HEK293 (cell line): ENCODE data around the gene STK32A.
"Not testable (repeated sequence)": the region's sequence is repeated elsewhere in the genome, so short reads cannot be mapped to it uniquely, and the experiment has no call there.

Experiments
- CTCF ChIA-PET: fragments of 350-600 bp; formaldehyde crosslinking; extraction: SDS; loops from one replicate; lab custom pipeline; 2021; ENCODE audit warnings: antibody characterized with exemption; lab: Yijun Ruan, JAX
- POLR2A ChIA-PET: fragments of 300-600 bp; formaldehyde crosslinking; extraction: SDS; loops from one replicate; lab custom pipeline; 2020; ENCODE audit warnings: antibody characterized with exemption, inconsistent platforms; lab: Yijun Ruan, JAX
- H3K27ac ChIP-seq: fragments of 200-500 bp; sonication (Bioruptor generic); 2 replicates; pipeline ENCODE4 v1.5.1; 2014; ENCODE audit warnings: low read depth, low read length, control low read depth, inconsistent platforms; ENCODE audit errors: extremely low read depth
- H3K36me3 ChIP-seq, 2 experiments: fragments of 200-500 bp in 1 of 2; sonication (Bioruptor generic) in 1 of 2; 1 replicate in 1 of 2; 2 replicates in 1 of 2; pipeline ENCODE4 v1.5.1; 2014 to 2017; ENCODE audit warnings: inconsistent platforms in 2 of 2, low read length in 2 of 2; ENCODE audit not compliant: control insufficient read depth in 2 of 2, insufficient read depth in 1 of 2
- H3K4me1 ChIP-seq: fragments of 200-500 bp; sonication (Bioruptor generic); 2 replicates; pipeline ENCODE4 v1.5.1; 2014; ENCODE audit warnings: mild to moderate bottlenecking, low read length, inconsistent platforms; ENCODE audit not compliant: control insufficient read depth, insufficient read depth
- H3K4me3 ChIP-seq: 2 replicates; pipeline ENCODE4 v1.5.1; 2011; ENCODE audit warnings: low read depth, mild to moderate bottlenecking, control low read depth, low read length, moderate library complexity
- H3K9me3 ChIP-seq: fragments of 200-500 bp; sonication (Bioruptor generic); 2 replicates; pipeline ENCODE4 v1.5.1; 2014; ENCODE audit warnings: low read depth, low read length, inconsistent platforms; ENCODE audit not compliant: control insufficient read depth, insufficient read depth
- CTCF ChIP-seq: fragments of 450-650 bp; formaldehyde crosslinking; IDR thresholded peaks from 2 replicates; pipeline ENCODE4 v1.5.1; 2016; ENCODE audit warnings: missing biosample characterization, missing genetic modification characterization
- KLF10 ChIP-seq: fragments of 450-650 bp; IDR thresholded peaks from 2 replicates; pipeline ENCODE4 v1.5.1; 2018; ENCODE audit warnings: missing biosample characterization, mild to moderate bottlenecking, missing genetic modification characterization
- YY1 ChIP-seq: fragments of 450-650 bp; formaldehyde crosslinking; IDR thresholded peaks from 2 replicates; pipeline ENCODE4 v1.5.1; 2018; ENCODE audit warnings: missing biosample characterization, missing genetic modification characterization
- ZBTB21 ChIP-seq: fragments of 450-650 bp; formaldehyde crosslinking; IDR thresholded peaks from 2 replicates; pipeline ENCODE4 v1.5.1; 2017; ENCODE audit warnings: missing biosample characterization, missing genetic modification characterization
- ZNF155 ChIP-seq: fragments of 450-650 bp; formaldehyde crosslinking; IDR thresholded peaks from 2 replicates; pipeline ENCODE4 v1.5.1; 2016; ENCODE audit warnings: missing biosample characterization, missing genetic modification characterization
- ZNF23 ChIP-seq: fragments of 450-650 bp; formaldehyde crosslinking; IDR thresholded peaks from 2 replicates; pipeline ENCODE4 v1.5.1; 2016; ENCODE audit warnings: missing biosample characterization, missing genetic modification characterization, borderline replicate concordance
- ZNF274 ChIP-seq, 2 experiments: fragments of 200-500 bp in 1 of 2; fragments of 450-650 bp in 1 of 2; sonication (Bioruptor generic) in 1 of 2; formaldehyde crosslinking in 1 of 2; IDR thresholded peaks; 2 replicates each; pipeline versions ENCODE4 v1.5.1 to v1.6.1; 2014 to 2016; ENCODE audit warnings: borderline replicate concordance in 1 of 2, inconsistent platforms in 1 of 2, low read length in 1 of 2, missing biosample characterization in 1 of 2, missing genetic modification characterization in 1 of 2
- ZNF514 ChIP-seq: fragments of 450-650 bp; formaldehyde crosslinking; IDR thresholded peaks from 2 replicates; pipeline ENCODE4 v1.5.1; 2016; ENCODE audit warnings: missing biosample characterization, missing genetic modification characterization
- ZNF529 ChIP-seq: fragments of 450-650 bp; formaldehyde crosslinking; IDR thresholded peaks from 2 replicates; pipeline ENCODE4 v1.5.1; 2017; ENCODE audit warnings: missing genetic modification characterization, missing biosample characterization; ENCODE audit not compliant: insufficient replicate concordance
- ZNF548 ChIP-seq: fragments of 450-650 bp; formaldehyde crosslinking; IDR thresholded peaks from 2 replicates; pipeline ENCODE4 v1.5.1; 2016; ENCODE audit warnings: missing biosample characterization, missing genetic modification characterization
- ZNF560 ChIP-seq: fragments of 450-650 bp; formaldehyde crosslinking; IDR thresholded peaks from 2 replicates; pipeline ENCODE4 v1.5.1; 2017; ENCODE audit warnings: missing biosample characterization, missing genetic modification characterization, borderline replicate concordance
- ZNF571 ChIP-seq: fragments of 450-650 bp; formaldehyde crosslinking; IDR thresholded peaks from 2 replicates; pipeline ENCODE4 v1.5.0; 2017; ENCODE audit warnings: missing biosample characterization, missing genetic modification characterization
- ZNF596 ChIP-seq: fragments of 450-650 bp; IDR thresholded peaks from 2 replicates; pipeline ENCODE4 v1.5.0; 2018; ENCODE audit warnings: missing biosample characterization, mild to moderate bottlenecking, missing genetic modification characterization, moderate library complexity
- ZNF610 ChIP-seq: fragments of 450-650 bp; formaldehyde crosslinking; IDR thresholded peaks from 2 replicates; pipeline ENCODE4 v1.5.1; 2016; ENCODE audit warnings: missing biosample characterization, missing genetic modification characterization, borderline replicate concordance
- ZNF623 ChIP-seq: fragments of 450-650 bp; formaldehyde crosslinking; IDR thresholded peaks from 2 replicates; pipeline ENCODE4 v1.5.1; 2016; ENCODE audit warnings: missing biosample characterization, missing genetic modification characterization
- ZNF654 ChIP-seq: fragments of 450-650 bp; formaldehyde crosslinking; IDR thresholded peaks from 2 replicates; pipeline ENCODE4 v1.5.1; 2016; ENCODE audit warnings: low read depth, missing biosample characterization, missing genetic modification characterization
- ZNF692 ChIP-seq: fragments of 450-650 bp; formaldehyde crosslinking; IDR thresholded peaks from 2 replicates; pipeline ENCODE4 v1.5.1; 2016; ENCODE audit warnings: missing biosample characterization, missing genetic modification characterization
- ZNF791 ChIP-seq: fragments of 450-650 bp; formaldehyde crosslinking; IDR thresholded peaks from 2 replicates; pipeline ENCODE4 v1.5.1; 2016; ENCODE audit warnings: missing biosample characterization, missing genetic modification characterization
- ZNF830 ChIP-seq: fragments of 450-650 bp; IDR thresholded peaks from 2 replicates; pipeline ENCODE4 v1.5.0; 2018; ENCODE audit warnings: missing biosample characterization, missing genetic modification characterization, low read depth, mild to moderate bottlenecking, moderate library complexity

The STK32A gene

GRCh38 chr5:147367381-147367780, 132.6 kb downstream of the STK32A start:
- H3K36me3 ChIP-seq, H3K9me3 ChIP-seq, H3K4me1 ChIP-seq, H3K4me3 ChIP-seq, H3K27ac ChIP-seq, POLR2A ChIA-PET: not testable (repeated sequence)
- CTCF ChIA-PET = interaction anchor here (1.0 to 3.3 kb wide), 2 partner anchors 178 to 211 kb away, joined by 3 to 25 read pairs; no protein-coding TSS in a partner anchor

- H3K4me3 ChIP-seq = no peak overlapping the region
- POLR2A ChIA-PET = no interaction called here
These were observed 135.0 kb downstream of the STK32A start for GRCh38 chr5:147369742-147370374.

GRCh38 chr5:147371290-147371689, 136.5 kb downstream of the STK32A start:
- Histone ChIP-seq H3K9me3 (no peaks in the 10 kb centered on the region), H3K4me3 (no peak overlapping the region), H3K36me3 (no peaks in the 10 kb centered on the region), H3K4me1 (no peaks in the 10 kb centered on the region), H3K27ac (no peak overlapping the region)
- CTCF ChIA-PET = interaction anchor here (0.6 to 3.5 kb wide), 9 partner anchors 17 to 836 kb away, joined by 3 to 51 read pairs (median 4); partner anchors contain the start of gene STK32A
- POLR2A ChIA-PET = no interaction called here
- TF ChIP-seq ZNF623 (tag by site-specific recombination) (peak; percentile 84), ZNF155 (tag by site-specific recombination) (no peak)

More at GRCh38 chr5:147369742-147370374, 135.0 kb downstream of the STK32A start:
- TF ChIP-seq ZNF654 = peak; percentile 53
- no peak for TF ChIP-seq ZNF610 (tag by site-specific recombination)
- no peak for TF ChIP-seq ZNF23 (tag by site-specific recombination)
- TF ChIP-seq CTCF (tag by site-specific recombination) = peak; percentile 37; the same call in 1 of the 2 replicates
- H3K36me3 ChIP-seq = no peaks in the 10 kb centered on the region
- CTCF ChIA-PET = interaction anchor here (0.5 to 3.5 kb wide), 44 partner anchors 9 to 918 kb away, joined by 3 to 51 read pairs (median 4); partner anchors contain the start of gene STK32A
- H3K9me3 ChIP-seq = no peaks in the 10 kb centered on the region
- H3K27ac ChIP-seq = no peak overlapping the region
- H3K4me1 ChIP-seq = no peaks in the 10 kb centered on the region

GRCh38 chr5:147372191-147372590, 137.4 kb downstream of the STK32A start:
- ChIA-PET POLR2A (no interaction called here), CTCF (interaction anchor here (0.6 to 2.5 kb wide), 7 partner anchors 29 to 837 kb away, joined by 3 to 14 read pairs (median 4); partner anchors contain the start of gene STK32A)
- no peak for TF ChIP-seq ZNF571 (tag by site-specific recombination)
- no peak for TF ChIP-seq ZNF830 (tag by site-specific recombination)
- TF ChIP-seq ZNF529 (tag by site-specific recombination) = no peak
- TF ChIP-seq ZNF514 (tag by site-specific recombination) = no peak
- TF ChIP-seq ZNF692 (tag by site-specific recombination) = no peak
- TF ChIP-seq ZNF596 (tag by site-specific recombination) = no peak
- no peak for TF ChIP-seq ZNF560 (tag by site-specific recombination)
- TF ChIP-seq KLF10 (tag by site-specific recombination) = no peak
- TF ChIP-seq ZNF274 (IDR thresholded peaks at IDR 0.05; ENCODE audit: low read length) = no peak
- no peak for TF ChIP-seq ZNF274 (tag by site-specific recombination; IDR thresholded peaks at IDR 0.05; ENCODE audit: borderline replicate concordance)
- TF ChIP-seq YY1 (tag by site-specific recombination) = no peak
- no peak for TF ChIP-seq ZNF548 (tag by site-specific recombination)
- no peak for TF ChIP-seq ZNF791
- TF ChIP-seq ZBTB21 (tag by site-specific recombination) = no peak
- TF ChIP-seq, all 188 proteins: peak for 0

More at GRCh38 chr5:147372191-147372590, 137.4 kb downstream of the STK32A start:
- Histone ChIP-seq H3K36me3 (no peaks in the 10 kb centered on the region), H3K4me1 (no peaks in the 10 kb centered on the region), H3K4me3 (no peak overlapping the region), H3K27ac (no peak overlapping the region), H3K9me3 (no peaks in the 10 kb centered on the region)
